GM12874 (cell line): ENCODE measurements around the gene MRAS.

Experiments used
- CTCF ChIP-seq: IDR thresholded peaks from 2 replicates; pipeline ENCODE4 v1.5.1; 2011; ENCODE audit warnings: low read depth, mild to moderate bottlenecking, control low read depth, low read length, moderate library complexity; ENCODE audit not compliant: insufficient read depth

The MRAS gene

GRCh38 chr3:138395865-138396751 is 47.7 kb downstream of the MRAS start:
- TF ChIP-seq CTCF: no peak

- TF ChIP-seq CTCF: no peak
Measured at GRCh38 chr3:138396752-138397410, 48.5 kb downstream of the MRAS start.

- TF ChIP-seq CTCF: no peak
Measured at GRCh38 chr3:138397983-138398382, 49.6 kb downstream of the MRAS start.

GRCh38 chr3:138398791-138399575 is 50.6 kb downstream of the MRAS start:
- TF ChIP-seq CTCF: no peak

GRCh38 chr3:138399766-138400165 is 51.4 kb downstream of the MRAS start:
- TF ChIP-seq CTCF: no peak

- TF ChIP-seq CTCF: no peak
Measured at GRCh38 chr3:138400651-138401070, 52.3 kb downstream of the MRAS start.

GRCh38 chr3:138401834-138402233 is 53.5 kb downstream of the MRAS start:
- no peak for TF ChIP-seq CTCF
